SK-N-MC (cell line): Measurements from ENCODE around the gene NEAT1.
A peak's percentile ranks its signal among the peaks of the same experiment; 100 is the strongest.
"Not testable (repeated sequence)": the region's sequence is repeated elsewhere in the genome, so short reads cannot be mapped to it uniquely, and the experiment has no call there.

Experiments used
- DNase-seq: peaks from one replicate; pipeline ENCODE4 v3.0.0-alpha.2; 2011; ENCODE audit warnings: low read depth, low spot score
- H3K27ac ChIP-seq: fragments of 200-600 bp; sonication (generic); 2 replicates; pipeline ENCODE4 v1.5.1; 2016; ENCODE audit warnings: mixed run types
- H3K36me3 ChIP-seq: fragments of 200-600 bp; sonication (generic); 2 replicates; pipeline ENCODE4 v1.6.1; 2017; ENCODE audit warnings: antibody characterized with exemption, low read length, mixed read lengths; ENCODE audit not compliant: insufficient read depth
- H3K4me3 ChIP-seq: fragments of 200-600 bp; sonication (generic); 2 replicates; pipeline ENCODE4 v1.5.1; 2016
- H3K9ac ChIP-seq: fragments of 200-600 bp; sonication (generic); 2 replicates; pipeline ENCODE4 v1.8.0; 2017; ENCODE audit warnings: mixed run types, mixed read lengths; ENCODE audit not compliant: insufficient read length
- H3K9me3 ChIP-seq: fragments of 200-600 bp; sonication (generic); 2 replicates; pipeline ENCODE4 v1.6.1; 2017; ENCODE audit warnings: low read depth, mild to moderate bottlenecking, antibody characterized with exemption, low read length, moderate library complexity, mixed read lengths
- EZH2 ChIP-seq: fragments of 200-600 bp; sonication (generic); IDR thresholded peaks from one replicate; pipeline ENCODE4 v1.6.1; 2017; ENCODE audit warnings: antibody characterized with exemption
- FOXP2 ChIP-seq: optimal IDR thresholded peaks from 2 replicates; pipeline ENCODE3; 2011; ENCODE audit warnings: mild to moderate bottlenecking, moderate library complexity; ENCODE audit not compliant: insufficient read depth; ENCODE audit errors: extremely low read length, control extremely low read depth
- POLR2AphosphoS5 ChIP-seq: IDR thresholded peaks from 2 replicates; pipeline ENCODE4 v1.6.1; 2012; ENCODE audit warnings: mild to moderate bottlenecking, low read depth, low read length, borderline replicate concordance

The NEAT1 gene

DNA sequence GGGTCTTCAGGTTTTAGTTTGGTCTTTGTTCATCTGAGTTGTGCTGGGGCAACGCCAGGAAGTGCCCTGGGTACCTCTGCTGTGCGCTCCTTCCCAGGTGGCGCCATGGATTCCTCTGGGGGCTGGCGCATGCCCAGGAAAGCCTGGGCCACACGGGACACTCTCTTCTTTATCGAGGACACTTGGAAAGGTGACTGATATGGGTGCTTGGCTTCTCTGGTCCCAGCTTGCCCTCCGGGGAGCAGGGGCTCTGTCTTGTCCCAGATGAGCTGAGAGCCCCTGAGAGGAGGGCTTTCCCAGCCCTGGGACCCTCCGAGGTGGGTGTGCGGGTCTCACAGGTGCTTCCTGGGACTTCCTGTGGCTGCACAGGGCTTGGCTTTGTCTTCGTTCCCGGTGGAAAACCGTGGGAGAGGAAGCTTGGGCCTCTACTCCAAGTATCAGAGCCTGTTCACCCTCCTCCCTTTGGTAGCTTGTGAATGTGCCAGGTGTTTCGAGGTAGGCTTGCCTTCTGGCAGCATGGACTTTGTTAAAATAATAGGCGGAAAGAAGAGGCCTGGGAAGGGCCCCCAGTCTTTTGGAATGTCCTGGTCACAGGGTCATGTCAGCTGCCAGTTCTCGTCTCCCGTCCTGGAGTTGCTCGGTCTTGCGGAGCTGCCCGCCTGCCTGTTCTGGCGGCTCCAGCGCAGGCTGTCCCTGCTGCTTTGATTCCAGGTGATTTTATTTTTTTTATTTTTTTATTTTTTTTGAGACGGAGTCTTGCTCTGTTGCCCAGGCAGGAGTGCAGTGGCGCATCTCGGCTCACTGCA, 10.1 kb upstream of the NEAT1 start:
- no peak overlapping the region for H3K4me3 ChIP-seq
- no peak overlapping the region for H3K9ac ChIP-seq
- H3K9me3 ChIP-seq, result no peaks in the 10 kb centered on the region
- no peak overlapping the region for H3K27ac ChIP-seq
- peaks cover 7% of the 10 kb centered on the region for H3K36me3 ChIP-seq
- no peak for TF ChIP-seq POLR2AphosphoS5
- no peak for TF ChIP-seq EZH2
- TF ChIP-seq FOXP2, result no peak
- no peak for DNase-seq

DNA sequence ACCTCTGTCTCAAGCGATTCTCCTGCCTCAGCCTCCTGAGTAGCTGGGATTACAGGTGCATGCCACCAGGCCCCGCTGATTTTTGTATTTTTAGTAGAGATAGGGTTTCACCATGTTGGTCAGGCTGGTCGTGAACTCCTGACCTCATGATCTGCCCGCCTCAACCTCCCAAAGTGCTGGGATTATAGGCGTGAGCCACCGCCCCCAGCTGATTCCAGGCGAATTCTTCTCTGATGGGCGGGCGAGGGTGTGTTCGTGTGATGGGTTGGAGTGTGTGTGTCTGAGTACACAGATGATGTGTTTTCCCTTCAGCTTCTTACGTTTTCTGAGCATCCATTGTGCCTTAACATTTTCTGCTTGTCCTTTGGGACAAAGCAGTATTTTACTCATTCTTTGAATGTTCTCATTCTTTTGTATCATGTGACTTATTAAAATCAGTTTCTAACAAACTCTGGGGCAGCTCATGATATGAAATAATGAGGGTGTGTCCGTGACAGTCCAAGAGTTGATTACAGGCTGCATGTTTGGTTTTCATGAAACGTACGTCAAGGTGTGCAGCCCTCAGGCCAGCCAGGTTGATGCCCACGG, 9.4 kb upstream of the NEAT1 start:
- DNase-seq, H3K27ac ChIP-seq, H3K36me3 ChIP-seq, H3K9ac ChIP-seq, H3K4me3 ChIP-seq, H3K9me3 ChIP-seq: not testable (repeated sequence)

DNA sequence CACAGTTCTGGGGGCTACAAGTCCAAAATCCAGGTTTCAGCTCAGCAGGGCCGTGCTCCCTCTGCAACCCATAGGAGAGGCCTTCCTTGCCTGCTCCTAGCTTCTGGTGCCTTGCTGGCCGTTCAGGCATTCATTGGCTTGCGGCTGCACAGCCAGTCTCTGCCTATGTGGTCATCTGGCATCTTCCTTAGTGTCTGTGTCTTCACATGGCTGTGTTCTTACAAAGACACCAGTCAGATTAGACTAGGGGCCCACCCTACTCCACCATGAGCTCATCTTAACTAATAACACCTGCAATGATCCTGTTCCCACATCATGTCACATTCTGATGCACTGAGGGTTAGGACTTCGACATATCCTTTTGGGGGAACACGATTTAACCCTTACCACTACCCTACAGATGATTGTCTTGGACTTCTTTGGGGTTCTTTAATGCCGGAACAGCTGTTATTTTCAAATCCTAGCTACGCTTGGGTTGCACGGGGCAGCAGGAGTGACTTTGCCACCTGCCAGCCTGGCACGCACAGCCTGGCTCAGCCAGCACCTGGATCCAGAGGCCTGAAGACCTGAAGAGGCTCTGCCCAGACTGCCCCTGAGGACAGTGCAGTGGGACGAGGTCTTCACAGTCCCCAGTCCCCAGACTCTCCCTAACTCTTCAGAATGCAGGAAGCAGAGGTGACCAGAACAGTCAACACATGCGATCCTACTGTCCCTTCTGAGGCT, 7.7 kb upstream of the NEAT1 start:
- H3K36me3 ChIP-seq, result no peaks in the 10 kb centered on the region; the same call in 1 of the 2 replicates
- H3K27ac ChIP-seq, result no peak overlapping the region
- no peak overlapping the region for H3K9ac ChIP-seq
- no peak for DNase-seq
- no peaks in the 10 kb centered on the region for H3K9me3 ChIP-seq
- no peak overlapping the region for H3K4me3 ChIP-seq
- TF ChIP-seq FOXP2, result no peak
- no peak for TF ChIP-seq EZH2

DNA sequence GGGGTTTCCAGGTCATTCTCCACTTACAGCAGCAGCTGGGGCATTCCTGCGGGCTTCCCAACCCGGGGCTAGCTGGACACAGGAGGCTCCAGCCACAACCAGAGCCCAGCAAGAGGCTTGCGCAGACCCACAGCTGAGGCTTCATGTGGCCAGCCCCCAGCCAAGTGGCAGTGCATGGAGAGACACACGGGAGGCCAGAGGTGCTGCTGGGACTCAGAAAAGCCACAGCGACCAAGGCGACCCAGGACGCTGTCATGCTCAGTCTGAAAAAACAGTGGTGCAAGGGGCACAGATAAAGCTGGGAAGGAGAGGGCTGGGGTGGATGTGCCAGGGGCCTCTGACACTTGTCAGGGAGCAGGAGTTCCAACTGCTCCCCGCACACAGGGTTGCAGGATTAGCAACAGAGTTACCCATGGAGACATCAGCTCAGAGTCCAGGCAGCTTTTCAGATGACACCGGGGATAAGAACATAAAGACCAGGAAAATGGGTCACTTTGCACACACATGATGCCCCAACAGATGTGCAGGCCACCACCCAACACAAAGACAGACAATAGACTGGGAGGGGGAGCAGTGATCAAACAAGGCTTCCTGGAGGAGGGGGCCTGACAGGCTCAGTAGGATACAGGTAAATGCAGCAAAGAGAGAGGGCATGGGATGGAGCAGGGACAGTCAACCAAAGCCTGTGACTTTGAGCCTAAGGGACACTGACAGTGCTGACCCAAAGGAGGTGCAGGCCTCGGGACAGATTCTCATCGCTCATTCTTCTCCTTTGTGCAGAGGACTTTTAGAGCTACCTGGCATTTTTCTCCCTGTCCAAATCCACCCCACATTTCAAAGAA, 6.9 kb upstream of the NEAT1 start:
- no peak overlapping the region for H3K27ac ChIP-seq
- H3K9ac ChIP-seq, result no peak overlapping the region
- no peak for TF ChIP-seq POLR2AphosphoS5
- no peak for TF ChIP-seq FOXP2
- no peak for TF ChIP-seq EZH2
- H3K4me3 ChIP-seq, result peak overlapping the region; percentile 62
- H3K36me3 ChIP-seq, result no peaks in the 10 kb centered on the region; the same call in 1 of the 2 replicates
- H3K9me3 ChIP-seq, result no peaks in the 10 kb centered on the region
- no peak for DNase-seq

DNA sequence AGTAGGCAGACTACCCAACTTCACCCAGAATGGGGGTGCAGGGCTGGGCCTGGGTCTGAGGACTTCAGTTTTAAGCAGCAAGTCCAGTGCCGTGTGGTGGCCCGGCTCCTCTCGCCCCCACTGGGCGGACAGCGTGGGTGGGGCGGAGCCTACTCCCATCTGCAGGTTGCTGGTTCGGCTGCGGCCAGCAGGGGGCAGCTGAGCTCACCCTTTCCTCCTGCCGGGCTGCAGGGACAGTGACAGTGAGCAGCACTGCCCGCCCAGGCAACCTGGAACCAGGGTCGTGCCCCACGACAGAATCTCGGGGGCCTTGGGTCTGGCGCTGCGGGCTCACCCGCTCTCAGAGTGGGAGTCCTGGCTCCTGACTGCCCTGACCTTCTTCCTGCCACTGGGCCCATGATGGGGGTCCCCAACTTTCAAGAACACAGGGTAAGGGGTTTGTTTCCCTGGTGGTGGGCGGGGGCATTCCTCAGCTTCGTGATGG, 6.2 kb upstream of the NEAT1 start:
- no peak for DNase-seq
- Histone ChIP-seq H3K9ac (no peak overlapping the region), H3K9me3 (no peaks in the 10 kb centered on the region), H3K27ac (no peak overlapping the region; the same call in 1 of the 2 replicates), H3K4me3 (peak overlapping the region; percentile 62), H3K36me3 (no peaks in the 10 kb centered on the region; the same call in 1 of the 2 replicates)
- TF ChIP-seq FOXP2, result no peak
- TF ChIP-seq POLR2AphosphoS5, result no peak
- no peak for TF ChIP-seq EZH2

DNA sequence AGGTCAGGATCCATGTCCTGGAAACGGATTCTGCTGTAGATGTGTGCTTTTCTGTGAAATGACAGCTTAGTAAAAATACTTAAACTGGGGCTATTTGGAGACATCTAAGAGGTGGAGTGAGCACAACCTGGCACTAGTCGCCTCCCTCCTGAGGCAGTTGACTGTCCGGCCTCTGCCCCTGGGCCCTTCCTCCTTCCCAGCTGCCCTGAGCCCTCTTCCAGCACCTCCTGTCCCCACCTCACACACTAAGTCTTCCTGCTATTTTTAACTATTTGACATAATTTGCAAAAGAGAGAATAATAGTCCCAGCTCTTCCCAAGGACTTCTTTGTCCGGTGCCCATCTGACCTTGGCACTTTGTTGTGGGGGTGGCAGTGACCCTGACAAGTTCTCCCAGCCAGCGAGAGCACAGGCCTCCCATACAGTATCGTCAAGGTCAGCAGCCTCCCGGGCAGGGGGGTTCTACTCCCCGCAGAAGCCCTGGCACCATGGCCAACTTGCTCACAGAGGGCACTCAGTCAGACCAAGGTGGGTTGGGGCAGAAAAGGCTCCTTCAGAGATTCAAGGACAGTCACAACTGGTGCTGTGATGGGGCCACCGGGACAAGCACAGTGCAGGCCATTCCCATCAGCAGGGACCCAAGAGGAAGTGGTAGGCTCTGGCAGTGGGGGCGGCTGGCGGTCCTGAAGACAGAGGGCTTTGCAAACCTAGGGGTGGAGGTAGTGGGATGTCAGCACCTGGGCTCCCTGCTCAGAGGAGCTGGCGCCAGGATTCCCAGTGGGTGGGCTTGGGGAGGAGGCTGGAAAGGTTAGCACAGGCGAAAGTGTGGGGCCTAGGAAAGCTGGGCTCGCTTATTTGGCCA, 5.5 kb upstream of the NEAT1 start:
- Histone ChIP-seq H3K27ac (peak overlapping the region; percentile 99), H3K36me3 (no peaks in the 10 kb centered on the region), H3K4me3 (peak overlapping the region; percentile 62), H3K9ac (no peak overlapping the region), H3K9me3 (no peaks in the 10 kb centered on the region)
- no peak for TF ChIP-seq EZH2
- TF ChIP-seq FOXP2, result no peak
- no peak for TF ChIP-seq POLR2AphosphoS5
- no peak for DNase-seq

DNA sequence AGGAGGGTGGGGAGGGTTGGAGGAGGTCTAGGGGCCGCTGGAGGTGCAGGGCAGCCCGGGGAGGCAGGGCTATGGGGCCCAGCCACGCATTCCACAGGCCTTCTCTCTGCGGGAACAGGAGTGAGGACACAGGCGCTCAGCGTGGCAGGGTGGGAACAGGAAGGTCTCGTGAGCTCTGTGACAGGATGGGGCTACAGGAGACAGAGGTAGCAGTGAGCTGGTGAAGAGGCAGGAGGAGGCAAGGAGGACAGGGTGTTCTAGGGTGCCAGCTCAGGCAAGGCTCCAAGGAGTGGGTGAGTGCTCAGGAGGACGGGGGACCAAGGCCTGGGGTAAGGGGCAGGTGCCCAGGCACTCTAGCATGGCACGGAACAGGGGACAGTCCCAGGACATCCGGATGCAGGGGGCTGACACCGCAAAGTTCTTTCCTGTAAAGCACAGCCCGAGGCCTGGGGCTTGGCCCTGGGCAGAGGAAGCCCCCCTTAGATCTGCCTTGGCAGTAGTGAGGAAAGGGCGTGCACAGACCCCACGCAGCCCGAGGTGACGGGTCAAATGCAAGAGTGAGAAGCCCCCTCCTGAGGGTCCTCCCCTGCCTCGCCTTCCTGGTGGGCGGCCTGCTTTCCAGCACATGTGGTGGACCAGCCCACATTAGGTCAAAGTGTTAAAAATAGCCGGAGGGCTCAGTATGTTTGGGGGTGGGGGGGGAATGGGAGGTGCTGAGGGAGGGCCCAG, 4.7 kb upstream of the NEAT1 start:
- Histone ChIP-seq H3K9me3 (no peaks in the 10 kb centered on the region), H3K4me3 (no peak overlapping the region), H3K27ac (peak overlapping the region; percentile 99), H3K9ac (no peak overlapping the region), H3K36me3 (no peaks in the 10 kb centered on the region)
- DNase-seq, result no peak
- TF ChIP-seq POLR2AphosphoS5 (no peak), FOXP2 (no peak), EZH2 (no peak)
